RWPE2 (cell line): ENCODE measurements around the gene RNF151.
A peak's percentile ranks its signal among the peaks of the same experiment; 100 is the strongest.
"Not testable (repeated sequence)": the region's sequence is repeated elsewhere in the genome, so short reads cannot be mapped to it uniquely, and the experiment has no call there.

ENCODE experiments used
- ATAC-seq: fragments of 200-7000 bp; cut with Tn5 transposase; 3 replicates; pipeline ENCODE4 v1.9.1; 2021; ENCODE audit warnings: low read depth
- DNase-seq: peaks from one replicate; pipeline ENCODE4 v3.0.0-alpha.2; 2020; ENCODE audit warnings: low spot score
- H3K27ac ChIP-seq: fragments of 450-650 bp; 2 replicates; pipeline ENCODE4 v1.5.1; 2017; ENCODE audit warnings: mild to moderate bottlenecking; ENCODE audit not compliant: poor library complexity, severe bottlenecking
- H3K27me3 ChIP-seq: fragments of 250-450 bp; sonication (Bioruptor Pico); 2 replicates; pipeline ENCODE4 v1.5.1; 2021; ENCODE audit warnings: mild to moderate bottlenecking, moderate library complexity; ENCODE audit not compliant: insufficient read depth, poor library complexity, severe bottlenecking
- H3K36me3 ChIP-seq: fragments of 250-450 bp; sonication (Bioruptor Pico); 2 replicates; pipeline ENCODE4 v1.5.1; 2020; ENCODE audit warnings: low read depth, mild to moderate bottlenecking, moderate library complexity
- H3K4me1 ChIP-seq: fragments of 250-450 bp; sonication (Bioruptor Pico); 2 replicates; pipeline ENCODE4 v1.5.1; 2021; ENCODE audit warnings: mild to moderate bottlenecking, moderate library complexity; ENCODE audit not compliant: insufficient read depth, poor library complexity, severe bottlenecking
- H3K4me3 ChIP-seq: fragments of 250-450 bp; sonication (Bioruptor Pico); 2 replicates; pipeline ENCODE4 v1.5.1; 2021; ENCODE audit warnings: mild to moderate bottlenecking, moderate library complexity; ENCODE audit not compliant: severe bottlenecking
- H3K9me3 ChIP-seq: fragments of 250-450 bp; sonication (Bioruptor Pico); 2 replicates; pipeline ENCODE4 v1.5.1; 2021; ENCODE audit warnings: mild to moderate bottlenecking, moderate library complexity; ENCODE audit not compliant: severe bottlenecking
- CTCF ChIP-seq: fragments of 450-650 bp; IDR thresholded peaks from one replicate; pipeline ENCODE4 v1.5.1; 2017; ENCODE audit warnings: mild to moderate bottlenecking, moderate library complexity; ENCODE audit not compliant: poor library complexity, severe bottlenecking

RNF151 gene

DNA sequence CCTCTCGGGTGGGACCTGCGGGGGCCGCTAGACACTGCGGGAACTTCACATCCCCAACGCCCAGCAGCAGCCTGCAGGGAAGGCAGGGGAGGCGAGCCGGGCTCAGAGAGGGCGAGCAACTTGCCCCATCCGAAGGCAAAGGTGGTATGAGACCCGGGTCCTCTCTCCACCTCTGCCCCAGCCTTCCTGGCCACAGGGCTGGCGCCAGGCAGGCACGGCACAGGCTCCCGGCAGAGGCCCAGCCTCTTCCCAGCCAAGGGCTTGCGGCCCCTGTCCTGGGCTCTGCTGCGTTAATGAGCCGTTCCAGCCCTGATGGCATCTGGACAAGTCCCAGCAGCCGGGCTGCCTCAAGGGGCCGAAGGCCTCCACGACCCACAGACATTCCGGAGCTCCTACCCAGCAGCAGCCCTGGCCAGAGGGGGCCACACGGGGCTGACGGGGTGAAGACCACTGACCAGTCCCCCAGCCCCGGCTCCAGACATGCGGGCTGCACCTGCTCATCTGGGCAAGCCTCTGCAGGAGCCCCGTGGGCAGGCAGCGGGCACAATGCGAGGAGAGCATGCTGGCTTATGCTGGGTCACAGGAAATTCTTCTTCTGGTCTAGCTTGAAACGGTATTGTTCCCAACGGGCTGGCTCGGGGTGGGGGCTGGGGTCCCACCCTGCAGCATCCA lies 47.2 kb upstream of the RNF151 start:
- H3K27me3 ChIP-seq, result peaks cover 37% of the 10 kb centered on the region
- peaks cover 7% of the 10 kb centered on the region for H3K4me1 ChIP-seq

GRCh38 chr16:1920122-1920521 lies 46.5 kb upstream of the RNF151 start:
- H3K36me3 ChIP-seq, DNase-seq, H3K9me3 ChIP-seq, ATAC-seq, H3K4me3 ChIP-seq, H3K4me1 ChIP-seq, H3K27ac ChIP-seq: not testable (repeated sequence)
- peaks cover 37% of the 10 kb centered on the region for H3K27me3 ChIP-seq

More for the DNA sequence above, 47.2 kb upstream of the RNF151 start:
- Histone ChIP-seq H3K9me3 (no peaks in the 10 kb centered on the region), H3K36me3 (no peaks in the 10 kb centered on the region), H3K27ac (no peak overlapping the region), H3K4me3 (no peak overlapping the region)
- TF ChIP-seq CTCF, result no peak
- DNase-seq (peak; percentile 66), ATAC-seq (peak; percentile 7; the same call in 1 of the 3 replicates)

- H3K27ac ChIP-seq, result no peak overlapping the region
- H3K36me3 ChIP-seq, result no peaks in the 10 kb centered on the region
- peaks cover 7% of the 10 kb centered on the region for H3K4me1 ChIP-seq
- DNase-seq (no peak), ATAC-seq (peak; percentile 49; the same call in 2 of the 3 replicates)
- no peak for TF ChIP-seq CTCF
- H3K9me3 ChIP-seq, result no peaks in the 10 kb centered on the region
- H3K27me3 ChIP-seq, result peaks cover 37% of the 10 kb centered on the region
- H3K4me3 ChIP-seq, result no peak overlapping the region
Measured at GRCh38 chr16:1920727-1921171, 45.9 kb upstream of the RNF151 start.

DNA sequence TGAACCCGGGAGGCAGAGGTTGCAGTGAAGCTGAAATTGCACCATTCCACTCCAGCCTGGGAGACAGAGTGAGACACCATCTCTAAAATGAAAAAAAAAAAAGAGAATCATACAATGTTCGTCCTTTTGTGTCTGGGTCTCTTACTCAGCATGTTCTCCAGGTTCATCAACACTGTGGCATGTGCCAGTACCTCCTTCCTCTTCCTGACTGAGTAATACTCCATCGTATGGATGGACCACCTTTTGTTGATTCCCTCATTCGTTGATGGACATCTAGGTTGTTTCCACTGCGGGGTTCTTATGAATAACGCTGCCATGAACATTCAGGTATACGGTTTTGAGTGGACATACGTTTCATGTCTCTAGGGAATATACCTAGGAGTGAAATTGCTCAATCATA lies 44.3 kb upstream of the RNF151 start:
- TF ChIP-seq CTCF, result no peak
- H3K4me3 ChIP-seq, result no peak overlapping the region
- no peaks in the 10 kb centered on the region for H3K9me3 ChIP-seq
- peaks cover 7% of the 10 kb centered on the region for H3K4me1 ChIP-seq
- H3K27me3 ChIP-seq, result peaks cover 30% of the 10 kb centered on the region
- no peak overlapping the region for H3K27ac ChIP-seq
- DNase-seq, result no peak
- H3K36me3 ChIP-seq, result no peaks in the 10 kb centered on the region
- no peak for ATAC-seq

GRCh38 chr16:1923299-1924034 lies 43.2 kb upstream of the RNF151 start:
- DNase-seq, result no peak
- Histone ChIP-seq H3K27ac (no peak overlapping the region), H3K4me1 (peaks cover 7% of the 10 kb centered on the region), H3K4me3 (no peak overlapping the region), H3K27me3 (peaks cover 24% of the 10 kb centered on the region), H3K9me3 (no peaks in the 10 kb centered on the region), H3K36me3 (no peaks in the 10 kb centered on the region)
- peak; percentile 72 for ATAC-seq
- peak; percentile 52 for TF ChIP-seq CTCF
